GM12875 (cell line): ENCODE data around the gene JAKMIP1.

Experiments
- H3K4me3 ChIP-seq: one replicate; pipeline ENCODE4 v1.5.1; 2011; ENCODE audit warnings: low read depth, low read length, control low read depth
- CTCF ChIP-seq: IDR thresholded peaks from 2 replicates; pipeline ENCODE4 v1.5.1; 2011; ENCODE audit warnings: low read depth, mild to moderate bottlenecking, control low read depth, inconsistent platforms, low read length, moderate library complexity, borderline replicate concordance; ENCODE audit not compliant: insufficient read depth

Gene JAKMIP1

GRCh38 chr4:6059375-6059805, 141.0 kb downstream of the JAKMIP1 start:
- no peak overlapping the region for H3K4me3 ChIP-seq
- no peak for TF ChIP-seq CTCF

- H3K4me3 ChIP-seq, result no peak overlapping the region
- TF ChIP-seq CTCF, result no peak
These were observed 141.6 kb downstream of the JAKMIP1 start for GRCh38 chr4:6058531-6059374.

GRCh38 chr4:6056976-6057766, 143.2 kb downstream of the JAKMIP1 start:
- no peak for TF ChIP-seq CTCF
- no peak overlapping the region for H3K4me3 ChIP-seq

- no peak for TF ChIP-seq CTCF
- H3K4me3 ChIP-seq, result no peak overlapping the region
These were observed 144.9 kb downstream of the JAKMIP1 start for GRCh38 chr4:6055436-6055835.

GRCh38 chr4:6055030-6055429, 145.3 kb downstream of the JAKMIP1 start:
- H3K4me3 ChIP-seq, result no peak overlapping the region
- no peak for TF ChIP-seq CTCF

GRCh38 chr4:6054162-6054922, 146.0 kb downstream of the JAKMIP1 start:
- no peak overlapping the region for H3K4me3 ChIP-seq
- no peak for TF ChIP-seq CTCF
